Measurements from ENCODE around the gene DNER. TPM values are rescaled to one million over a fixed set of nuclear protein-coding genes. Genes with fewer than 3 reads are reported as not detected.

Gene DNER
- total and polyA plus RNA-seq, 10 of the 15 experiments (the other 5 are each of a cell fraction or from before 2014, with no cell fraction given): 0.04 to 0.08 (median 0.07) TPM; not detected in 7

DNA sequence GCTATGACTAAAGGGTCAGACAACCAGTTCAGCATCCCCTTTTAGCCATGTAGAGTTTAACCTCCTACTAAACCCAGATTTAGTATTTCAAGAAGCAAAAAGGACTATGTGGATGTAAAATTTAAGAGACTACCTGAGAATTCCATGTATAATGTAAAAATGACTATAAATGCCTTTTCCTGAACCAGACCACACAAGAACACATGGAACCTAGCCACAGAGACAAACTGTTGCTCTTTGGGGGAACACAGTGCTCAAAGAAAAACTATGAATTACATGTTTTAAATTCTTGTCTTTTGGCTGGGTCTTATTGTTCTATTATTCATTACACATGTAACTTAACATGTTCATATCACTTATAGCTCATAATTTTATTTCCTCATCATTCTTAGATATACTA is 192.8 kb downstream of the DNER start:
- Histone ChIP-seq H4K20me1 (ENCODE audit: control insufficient read depth, insufficient read depth) (no peaks in the 10 kb centered on the region), H3K36me3 (ENCODE audit: control insufficient read depth in 2 of 2, insufficient read depth in 2 of 2, low read length in 1 of 2) (no peaks in the 10 kb centered on the region), H3K4me1 (ENCODE audit: control insufficient read depth, insufficient read depth, low read length) (no peaks in the 10 kb centered on the region; the same call in 1 of the 2 replicates), H3K27ac (ENCODE audit: control insufficient read depth, insufficient read depth) (no peak overlapping the region), H2AFZ (ENCODE audit: control insufficient read depth, low read depth, low read length) (no peak overlapping the region), H3K27me3 (replicated peaks in 1 of 2; ENCODE audit: control insufficient read depth in 2 of 2, insufficient read depth in 2 of 2, low read length in 1 of 2) (0 out of 4 replicates have a peak, but pooled peaks cover 0 to 2% of the 10 kb centered on the region in 2 experiments), H3K4me2 (ENCODE audit: control insufficient read depth, insufficient read depth) (no peak overlapping the region), H3K9ac (ENCODE audit: control insufficient read depth, insufficient read depth, low read length) (no peak overlapping the region), H3K4me3 (no peak overlapping the region), H3K9me3 (replicated peaks; ENCODE audit: control insufficient read depth, insufficient read depth, low read length) (no peaks in the 10 kb centered on the region), H3K79me2 (ENCODE audit: control insufficient read depth, insufficient read depth, low read length) (no peaks in the 10 kb centered on the region)
- no TSS peak for BruUV-seq (replicated peaks)
- intact Hi-C loops (cut with micrococcal nuclease; ENCODE audit: unreplicated experiment) (no loop called here), in situ Hi-C loops (cut with MboI) (no loop called here)
- DNase-seq (ENCODE audit: low read depth, low spot score) (no peak), ATAC-seq (no peak), FAIRE-seq (no peak)
- ChIA-PET RAD21 (ENCODE audit: unreplicated experiment) (no interaction called here), POLR2A (no interaction called here), SMC1A (ENCODE audit: uncharacterized antibody, unreplicated experiment) (no interaction called here), CTCF (no interaction called here)
- TF ChIP-seq ATF7 (IDR thresholded peaks at IDR 0.05; ENCODE audit: low read depth) (no peak), POLR2A (IDR thresholded peaks at IDR 0.05; ENCODE audit: low read depth, low read length) (no peak)

DNA sequence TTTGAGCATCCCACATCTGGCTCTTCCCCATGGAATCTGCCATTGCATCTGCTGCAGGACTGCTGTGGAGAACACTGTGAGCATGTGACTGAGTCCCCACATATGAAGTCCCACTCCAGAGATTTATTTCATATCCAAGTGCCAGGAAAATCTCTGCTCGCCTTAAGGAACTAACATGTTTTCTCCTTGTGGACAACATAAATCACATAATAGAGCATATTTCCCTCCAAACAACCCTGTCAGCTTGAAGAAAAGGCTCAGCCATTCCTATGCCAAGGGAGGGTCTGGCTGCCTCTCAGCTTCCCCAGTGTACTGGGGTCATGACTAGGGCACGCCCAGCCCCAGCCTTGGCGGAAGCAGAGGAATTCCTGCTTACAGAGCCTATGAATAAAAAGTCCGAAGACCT is 193.7 kb downstream of the DNER start:
- BruUV-seq (replicated peaks): no TSS peak
- Histone ChIP-seq H3K4me2 (ENCODE audit: control insufficient read depth, insufficient read depth) (no peak overlapping the region), H3K79me2 (ENCODE audit: control insufficient read depth, insufficient read depth, low read length) (no peaks in the 10 kb centered on the region), H3K36me3 (ENCODE audit: control insufficient read depth in 2 of 2, insufficient read depth in 2 of 2, low read length in 1 of 2) (no peaks in the 10 kb centered on the region), H3K27me3 (replicated peaks in 1 of 2; ENCODE audit: control insufficient read depth in 2 of 2, insufficient read depth in 2 of 2, low read length in 1 of 2) (0 out of 4 replicates have a peak, but pooled peaks cover 0 to 2% of the 10 kb centered on the region in 2 experiments), H3K4me3 (no peak overlapping the region), H2AFZ (ENCODE audit: control insufficient read depth, low read depth, low read length) (no peak overlapping the region), H3K4me1 (ENCODE audit: control insufficient read depth, insufficient read depth, low read length) (no peaks in the 10 kb centered on the region; the same call in 1 of the 2 replicates), H3K9ac (ENCODE audit: control insufficient read depth, insufficient read depth, low read length) (no peak overlapping the region), H4K20me1 (ENCODE audit: control insufficient read depth, insufficient read depth) (no peaks in the 10 kb centered on the region), H3K27ac (ENCODE audit: control insufficient read depth, insufficient read depth) (no peak overlapping the region), H3K9me3 (replicated peaks; ENCODE audit: control insufficient read depth, insufficient read depth, low read length) (no peaks in the 10 kb centered on the region)
- in situ Hi-C loops (cut with MboI) (no loop called here), intact Hi-C loops (cut with micrococcal nuclease; ENCODE audit: unreplicated experiment) (no loop called here)
- RAD21 ChIA-PET (ENCODE audit: unreplicated experiment): no interaction called here
- no peak for FAIRE-seq
- SMC1A ChIA-PET (ENCODE audit: uncharacterized antibody, unreplicated experiment): no interaction called here
- POLR2A ChIA-PET: no interaction called here
- 45% methylated on average over 4 of the region's 4 CpGs for WGBS (ENCODE audit: insufficient coverage, insufficient replicate concordance, low lambda C conversion rate, missing lambda C conversion rate)
- ATAC-seq: no peak
- DNase-seq (ENCODE audit: low read depth, low spot score): no peak
- CTCF ChIA-PET: no interaction called here
- TF ChIP-seq TBL1XR1 (IDR thresholded peaks at IDR 0.05; ENCODE audit: low read depth, low read length) (no peak), CBX5 (IDR thresholded peaks at IDR 0.05; ENCODE audit: low read depth) (no peak), SIX5 (IDR thresholded peaks at IDR 0.05; ENCODE audit: low read depth, low read length, severe bottlenecking) (no peak), BACH1 (IDR thresholded peaks at IDR 0.05; ENCODE audit: borderline replicate concordance) (no peak), ZBTB40 (IDR thresholded peaks at IDR 0.05; ENCODE audit: borderline replicate concordance) (no peak), SMC3 (IDR thresholded peaks at IDR 0.05; ENCODE audit: borderline replicate concordance, low read length) (no peak), TCF7 (IDR thresholded peaks at IDR 0.05; ENCODE audit: borderline replicate concordance) (no peak), EP300 (IDR thresholded peaks at IDR 0.05; ENCODE audit: borderline replicate concordance in 1 of 2, control insufficient read depth in 1 of 2, low read depth in 2 of 2, low read length in 2 of 2) (no peak), POLR2AphosphoS5 (IDR thresholded peaks at IDR 0.05; ENCODE audit: low read length) (no peak)
- TF ChIP-seq, protein P1, sequence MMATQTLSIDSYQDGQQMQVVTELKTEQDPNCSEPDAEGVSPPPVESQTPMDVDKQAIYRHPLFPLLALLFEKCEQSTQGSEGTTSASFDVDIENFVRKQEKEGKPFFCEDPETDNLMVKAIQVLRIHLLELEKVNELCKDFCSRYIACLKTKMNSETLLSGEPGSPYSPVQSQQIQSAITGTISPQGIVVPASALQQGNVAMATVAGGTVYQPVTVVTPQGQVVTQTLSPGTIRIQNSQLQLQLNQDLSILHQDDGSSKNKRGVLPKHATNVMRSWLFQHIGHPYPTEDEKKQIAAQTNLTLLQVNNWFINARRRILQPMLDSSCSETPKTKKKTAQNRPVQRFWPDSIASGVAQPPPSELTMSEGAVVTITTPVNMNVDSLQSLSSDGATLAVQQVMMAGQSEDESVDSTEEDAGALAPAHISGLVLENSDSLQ (IDR thresholded peaks at IDR 0.05): no peak
- TF ChIP-seq, protein P2, sequence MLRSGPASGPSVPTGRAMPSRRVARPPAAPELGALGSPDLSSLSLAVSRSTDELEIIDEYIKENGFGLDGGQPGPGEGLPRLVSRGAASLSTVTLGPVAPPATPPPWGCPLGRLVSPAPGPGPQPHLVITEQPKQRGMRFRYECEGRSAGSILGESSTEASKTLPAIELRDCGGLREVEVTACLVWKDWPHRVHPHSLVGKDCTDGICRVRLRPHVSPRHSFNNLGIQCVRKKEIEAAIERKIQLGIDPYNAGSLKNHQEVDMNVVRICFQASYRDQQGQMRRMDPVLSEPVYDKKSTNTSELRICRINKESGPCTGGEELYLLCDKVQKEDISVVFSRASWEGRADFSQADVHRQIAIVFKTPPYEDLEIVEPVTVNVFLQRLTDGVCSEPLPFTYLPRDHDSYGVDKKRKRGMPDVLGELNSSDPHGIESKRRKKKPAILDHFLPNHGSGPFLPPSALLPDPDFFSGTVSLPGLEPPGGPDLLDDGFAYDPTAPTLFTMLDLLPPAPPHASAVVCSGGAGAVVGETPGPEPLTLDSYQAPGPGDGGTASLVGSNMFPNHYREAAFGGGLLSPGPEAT (IDR thresholded peaks at IDR 0.05; ENCODE audit: low read depth): no peak
